ENCODE results near the gene GRB2. TPM values are rescaled to one million over a fixed set of nuclear protein-coding genes. Genes with fewer than 3 reads are reported as not detected.

The GRB2 gene
- total and polyA plus RNA-seq, 2 donors (not counting 1 experiment from before 2014, with no cell fraction given): 114 to 219 TPM

GRCh38 chr17:75387771-75388170 is 17.7 kb downstream of the GRB2 start:
- no peak overlapping the region for H3K4me3 ChIP-seq (ENCODE audit: control extremely low read depth in 1 of 5, extremely low read depth in 1 of 5, insufficient read depth in 1 of 5, low read depth in 2 of 5, low read length in 4 of 5)
- ATAC-seq (ENCODE audit: low read depth) (no peak), DNase-seq (no peak)
- peaks cover 69% of the 10 kb centered on the region for H3K4me1 Mint-ChIP-seq
- no peaks in the 10 kb centered on the region for H3K9me3 Mint-ChIP-seq (ENCODE audit: insufficient read depth)
- WGBS (ENCODE audit: insufficient coverage): no CpG with 5 or more reads among the region's 3 CpGs
- CTCF ChIA-PET: interaction anchor here (0.7 to 1.0 kb wide), 3 partner anchors 40 to 68 kb away, joined by 4 to 5 read pairs (median 4); no protein-coding TSS in a partner anchor
- peaks cover 99% of the 10 kb centered on the region for H3K79me2 ChIP-seq (ENCODE audit: control insufficient read depth, insufficient read depth, low read length)
- H3K9ac ChIP-seq (ENCODE audit: low read length): no peak overlapping the region
- H3K4me1 ChIP-seq (ENCODE audit: control insufficient read depth in 2 of 2, insufficient read depth in 2 of 2, low read length in 2 of 2): peaks cover 46 to 57% of the 10 kb centered on the region in 2 donors
- peaks cover 85% of the 10 kb centered on the region for H4K20me1 ChIP-seq (ENCODE audit: control insufficient read depth, insufficient read depth, low read length, poor library complexity, severe bottlenecking)
- H3K9me3 ChIP-seq (ENCODE audit: control extremely low read depth in 1 of 3, control insufficient read depth in 2 of 3, insufficient read depth in 1 of 3, low read length in 2 of 3): no peaks in the 10 kb centered on the region
- H3K27ac Mint-ChIP-seq: peak overlapping the region; percentile 10
- H3K36me3 ChIP-seq (replicated peaks in 1 of 2; ENCODE audit: control extremely low read depth in 1 of 2, control insufficient read depth in 1 of 2, extremely low read depth in 1 of 2, insufficient read depth in 2 of 2, low read length in 1 of 2): peaks cover 9 to 60% of the 10 kb centered on the region in 2 experiments
- H3K4me2 ChIP-seq (replicated peaks; ENCODE audit: low read depth, low read length, poor library complexity, severe bottlenecking): no peak overlapping the region
- peak overlapping the region in 1 of 2 donors; percentile 29 for H3K27ac ChIP-seq (ENCODE audit: low read length in 2 of 2)
- no peaks in the 10 kb centered on the region for H3K27me3 ChIP-seq (replicated peaks in 1 of 4; ENCODE audit: control extremely low read depth in 1 of 4, control insufficient read depth in 3 of 4, insufficient read depth in 4 of 4, low read length in 3 of 4)
- H2AFZ ChIP-seq (ENCODE audit: insufficient read depth, low read depth, low read length, poor library complexity, severe bottlenecking): no peak overlapping the region
- no peak for TF ChIP-seq EZH2 (IDR thresholded peaks at IDR 0.05; ENCODE audit: borderline replicate concordance, insufficient read depth, low read depth, low read length, poor library complexity, severe bottlenecking)
- no peak for TF ChIP-seq CTCF (IDR thresholded peaks at IDR 0.05)
- POLR2A ChIA-PET: interaction anchor here (0.7 kb wide), 1 partner anchor 66 kb away, joined by 3 read pairs; no protein-coding TSS in a partner anchor
- no peak overlapping the region for H3K4me3 Mint-ChIP-seq
- intact Hi-C loops (cut with micrococcal nuclease): no loop called here
- H3K27me3 Mint-ChIP-seq: no peaks in the 10 kb centered on the region

- no peak overlapping the region for H3K4me3 ChIP-seq (ENCODE audit: control extremely low read depth in 1 of 5, extremely low read depth in 1 of 5, insufficient read depth in 1 of 5, low read depth in 2 of 5, low read length in 4 of 5)
- peaks cover 92% of the 10 kb centered on the region for H4K20me1 ChIP-seq (ENCODE audit: control insufficient read depth, insufficient read depth, low read length, poor library complexity, severe bottlenecking)
- no peaks in the 10 kb centered on the region for H3K27me3 ChIP-seq (replicated peaks in 1 of 4; ENCODE audit: control extremely low read depth in 1 of 4, control insufficient read depth in 3 of 4, insufficient read depth in 4 of 4, low read length in 3 of 4)
- H3K36me3 ChIP-seq (replicated peaks in 1 of 2; ENCODE audit: control extremely low read depth in 1 of 2, control insufficient read depth in 1 of 2, extremely low read depth in 1 of 2, insufficient read depth in 2 of 2, low read length in 1 of 2): peaks cover 4 to 49% of the 10 kb centered on the region in 2 experiments
- POLR2A ChIA-PET: interaction anchor here (0.6 kb wide), 1 partner anchor 35 kb away, joined by 3 read pairs; no protein-coding TSS in a partner anchor
- no peaks in the 10 kb centered on the region for H3K9me3 Mint-ChIP-seq (ENCODE audit: insufficient read depth)
- intact Hi-C loops (cut with micrococcal nuclease): no loop called here
- peaks cover 62% of the 10 kb centered on the region for H3K4me1 Mint-ChIP-seq
- peak overlapping the region in 1 of 2 donors; percentile 29 for H3K27ac ChIP-seq (ENCODE audit: low read length in 2 of 2)
- H3K27me3 Mint-ChIP-seq: no peaks in the 10 kb centered on the region
- peaks cover 46 to 47% of the 10 kb centered on the region in 2 donors for H3K4me1 ChIP-seq (ENCODE audit: control insufficient read depth in 2 of 2, insufficient read depth in 2 of 2, low read length in 2 of 2)
- no peaks in the 10 kb centered on the region for H3K9me3 ChIP-seq (ENCODE audit: control extremely low read depth in 1 of 3, control insufficient read depth in 2 of 3, insufficient read depth in 1 of 3, low read length in 2 of 3)
- peaks cover 99% of the 10 kb centered on the region for H3K79me2 ChIP-seq (ENCODE audit: control insufficient read depth, insufficient read depth, low read length)
- H3K27ac Mint-ChIP-seq: peak overlapping the region; percentile 70
- CTCF ChIA-PET: no interaction called here
- DNase-seq (no peak), ATAC-seq (ENCODE audit: low read depth) (no peak)
- no peak overlapping the region for H3K9ac ChIP-seq (ENCODE audit: low read length)
- no peak overlapping the region for H3K4me2 ChIP-seq (replicated peaks; ENCODE audit: low read depth, low read length, poor library complexity, severe bottlenecking)
- TF ChIP-seq EZH2 (IDR thresholded peaks at IDR 0.05; ENCODE audit: borderline replicate concordance, insufficient read depth, low read depth, low read length, poor library complexity, severe bottlenecking) (no peak), CTCF (IDR thresholded peaks at IDR 0.05) (no peak)
- peak overlapping the region; percentile 19 for H3K4me3 Mint-ChIP-seq
- H2AFZ ChIP-seq (ENCODE audit: insufficient read depth, low read depth, low read length, poor library complexity, severe bottlenecking): no peak overlapping the region
Observed at GRCh38 chr17:75386430-75386829, 19.0 kb downstream of the GRB2 start.

Measured in B cell (primary cell).